Endothelial cell of umbilical vein (primary cell): Measurements from ENCODE around the gene VPS37C. TPM values are rescaled to one million over a fixed set of nuclear protein-coding genes. Genes with fewer than 3 reads are reported as not detected.

ENCODE experiments used
- BruUV-seq: library from RNA; stranded (reverse); fragments of 400-500 nt; replicated peaks from 2 replicates; lab custom pipeline; 2021; lab: Mats Ljungman, UMichigan
- CTCF ChIA-PET: fragments of 300-600, 350-600 bp; sonication (Branson Sonifier 250); formaldehyde crosslinking; loops from one replicate; lab custom pipeline; 2021; ENCODE audit warnings: antibody characterized with exemption, inconsistent platforms; lab: Charles Lee
- POLR2A ChIA-PET: fragments of 300-600, 350-600 bp; sonication (Branson Sonifier 250); formaldehyde crosslinking; loops from one replicate; lab custom pipeline; 2021; ENCODE audit warnings: antibody characterized with exemption, inconsistent platforms; lab: Charles Lee
- DNase-seq: peaks from one replicate; pipeline ENCODE4 v3.0.0-alpha.2; 2011; ENCODE audit warnings: low read depth, low spot score
- FAIRE-seq: peaks from 2 replicates; lab custom pipeline; 2011; peaks lifted over from hg19 to GRCh38; lab: Jason Lieb, UNC
- H2AFZ ChIP-seq: 2 replicates; pipeline ENCODE4 v1.6.0; 2012; ENCODE audit warnings: low read depth, low read length, control low read depth, inconsistent platforms
- H3K27ac ChIP-seq: 2 replicates; pipeline ENCODE4 v1.5.1; 2011; ENCODE audit warnings: low read depth, mild to moderate bottlenecking, control low read depth, low read length, moderate library complexity; ENCODE audit not compliant: insufficient read depth
- H3K27me3 ChIP-seq, 2 experiments: 2 replicates each; pipeline versions ENCODE4 v1.6.0 to v1.6.1; 2011; ENCODE audit warnings: low read length in 2 of 2, mixed read lengths in 1 of 2; ENCODE audit not compliant: control insufficient read depth in 2 of 2, insufficient read depth in 2 of 2
- H3K36me3 ChIP-seq, 2 experiments: 2 replicates in 1 of 2; 3 replicates in 1 of 2; pipeline ENCODE4 v1.5.1; 2011; ENCODE audit warnings: low read length in 2 of 2, mild to moderate bottlenecking in 1 of 2, moderate library complexity in 1 of 2; ENCODE audit not compliant: control insufficient read depth in 2 of 2, insufficient read depth in 2 of 2; ENCODE audit errors: extremely low read depth in 1 of 2
- H3K4me1 ChIP-seq: 3 replicates; pipeline ENCODE4 v1.5.1; 2011; ENCODE audit warnings: mild to moderate bottlenecking, low read length; ENCODE audit not compliant: control insufficient read depth, insufficient read depth; ENCODE audit errors: extremely low read depth
- H3K4me2 ChIP-seq: 2 replicates; pipeline ENCODE4 v1.6.1; 2011; ENCODE audit warnings: low read length, control low read depth, mixed read lengths; ENCODE audit not compliant: insufficient read depth
- H3K4me3 ChIP-seq, 3 experiments: fragments of 200-600 bp in 1 of 3; sonication (generic), shearing (Covaris generic) in 1 of 3; replicated peaks in 1 of 3; 2 replicates each; pipeline ENCODE4 v1.5.1; 2011 to 2016; ENCODE audit warnings: control low read depth in 3 of 3, low read length in 3 of 3, mild to moderate bottlenecking in 2 of 3, inconsistent platforms in 1 of 3, low read depth in 1 of 3, moderate library complexity in 1 of 3; ENCODE audit not compliant: insufficient read depth in 1 of 3
- H3K79me2 ChIP-seq: 2 replicates; pipeline ENCODE4 v1.6.0; 2012; ENCODE audit warnings: low read length, inconsistent platforms; ENCODE audit not compliant: control insufficient read depth, insufficient read depth
- H3K9ac ChIP-seq: replicated peaks from 2 replicates; pipeline ENCODE3; 2011; ENCODE audit warnings: low read length, control low read depth; ENCODE audit not compliant: insufficient read depth; ENCODE audit errors: extremely low read depth
- H3K9me1 ChIP-seq: replicated peaks from 3 replicates; pipeline ENCODE4 v1.6.0; 2011; ENCODE audit warnings: mild to moderate bottlenecking, low read length; ENCODE audit not compliant: control insufficient read depth, insufficient read depth; ENCODE audit errors: extremely low read depth
- H3K9me3 ChIP-seq: replicated peaks from 2 replicates; pipeline ENCODE4 v1.5.1; 2012; ENCODE audit warnings: low read length, inconsistent platforms; ENCODE audit not compliant: control insufficient read depth, insufficient read depth
- H4K20me1 ChIP-seq: replicated peaks from 2 replicates; pipeline ENCODE3; 2011; ENCODE audit warnings: mild to moderate bottlenecking, low read length; ENCODE audit not compliant: control insufficient read depth, insufficient read depth; ENCODE audit errors: extremely low read depth
- CTCF ChIP-seq, 2 donors: IDR thresholded peaks; 1 replicate in 1 of 2; 2 replicates in 1 of 2; pipeline ENCODE4 v1.5.1; 2011; ENCODE audit warnings: low read length in 2 of 2, mild to moderate bottlenecking in 2 of 2, moderate library complexity in 2 of 2, control low read depth in 1 of 2, inconsistent platforms in 1 of 2, low read depth in 1 of 2; ENCODE audit not compliant: insufficient read depth in 1 of 2; ENCODE audit errors: extremely low read depth in 1 of 2
- EZH2 ChIP-seq: IDR thresholded peaks from 2 replicates; pipeline ENCODE4 v1.6.1; 2012; ENCODE audit warnings: borderline replicate concordance, low read depth, mild to moderate bottlenecking, moderate library complexity, low read length, inconsistent platforms; ENCODE audit not compliant: severe bottlenecking
- FOS ChIP-seq: IDR thresholded peaks from 2 replicates; pipeline ENCODE4 v1.6.1; 2011; ENCODE audit warnings: mild to moderate bottlenecking, low read length, moderate library complexity, borderline replicate concordance; ENCODE audit not compliant: insufficient read depth
- GATA2 ChIP-seq: IDR thresholded peaks from 2 replicates; pipeline ENCODE4 v1.7.0; 2011; ENCODE audit warnings: low read depth, mild to moderate bottlenecking, moderate library complexity, mixed read lengths, low read length; ENCODE audit not compliant: insufficient read length, insufficient read depth
- JUN ChIP-seq: IDR thresholded peaks from 2 replicates; pipeline ENCODE4 v1.6.1; 2011; ENCODE audit warnings: borderline replicate concordance, low read depth; ENCODE audit not compliant: insufficient read length, insufficient read depth
- MYC ChIP-seq: IDR thresholded peaks from one replicate; pipeline ENCODE4 v1.6.1; 2011; ENCODE audit warnings: mild to moderate bottlenecking, low read depth, low read length
- POLR2A ChIP-seq: IDR thresholded peaks from 2 replicates; pipeline ENCODE4 v1.6.1; 2012; ENCODE audit warnings: low read depth, mild to moderate bottlenecking, control low read depth, low read length
- POLR2AphosphoS5 ChIP-seq: IDR thresholded peaks from 2 replicates; pipeline ENCODE4 v1.6.1; 2012; ENCODE audit warnings: low read depth, mild to moderate bottlenecking, control low read depth, low read length, moderate library complexity; ENCODE audit not compliant: insufficient read depth
- dilution Hi-C: fragments of 300-500 bp; cut with MboI; formaldehyde crosslinking; loops from one replicate; pipeline ENCODE4 v1.15.0; 2019; ENCODE audit warnings: low sequenced_read_pairs; ENCODE audit not compliant: extremely low pct_ligation_motif_present
- intact Hi-C: fragments of 100-400 bp; cut with micrococcal nuclease; formaldehyde crosslinking; loops from one replicate; pipeline ENCODE4 v1.10.0; 2022
- polyA plus RNA-seq, 4 experiments: library from polyadenylated mRNA; depleted of rRNA in 3 of 4; stranded (reverse) in 3 of 4; unstranded in 1 of 4; fragments of >200 nt; gene quantifications; 2 replicates each; pipeline versions ENCODE4 v1.2.1 to v1.2.3, GENCODE V29; 2011 to 2012; ENCODE audit warnings: missing spikeins in 1 of 4
- total RNA-seq: library from RNA; stranded (reverse); gene quantifications from 2 replicates; pipeline ENCODE4 v1.2.3, GENCODE V29; 2021
- TF ChIP-seq, protein P1 (sequence below): IDR thresholded peaks from 2 replicates; pipeline ENCODE4 v1.6.1; 2011; ENCODE audit not compliant: insufficient read depth, insufficient read length

VPS37C gene
- total and polyA plus RNA-seq, 2 donors (not counting 3 experiments of a cell fraction or from before 2014, with no cell fraction given): 17.7 to 23.4 TPM

GRCh38 chr11:61157743-61158142, 3.5 kb downstream of the VPS37C start:
- dilution Hi-C loops: no loop called here
- H3K4me1 ChIP-seq: peaks cover 38% of the 10 kb centered on the region
- H3K36me3 ChIP-seq: no peaks in the 10 kb centered on the region
- ChIA-PET POLR2A (no interaction called here), CTCF (interaction anchor here (1.0 to 3.2 kb wide), 3 partner anchors 8 to 28 kb away, joined by 3 to 12 read pairs (median 3); no protein-coding TSS in a partner anchor)
- H3K27ac ChIP-seq: no peak overlapping the region
- H4K20me1 ChIP-seq: no peaks in the 10 kb centered on the region
- TF ChIP-seq MYC (no peak), EZH2 (no peak), POLR2A (no peak), FOS (no peak), CTCF (IDR thresholded peaks at IDR 0.05; ENCODE audit: extremely low read depth in 1 of 2, insufficient read depth in 1 of 2, low read depth in 1 of 2, low read length in 2 of 2) (no peak), JUN (no peak), POLR2AphosphoS5 (no peak), GATA2 (no peak)
- TF ChIP-seq, protein P1, sequence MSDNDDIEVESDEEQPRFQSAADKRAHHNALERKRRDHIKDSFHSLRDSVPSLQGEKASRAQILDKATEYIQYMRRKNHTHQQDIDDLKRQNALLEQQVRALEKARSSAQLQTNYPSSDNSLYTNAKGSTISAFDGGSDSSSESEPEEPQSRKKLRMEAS: no peak
- peaks cover 50% of the 10 kb centered on the region for H3K79me2 ChIP-seq
- no peak overlapping the region for H3K9ac ChIP-seq
- no peaks in the 10 kb centered on the region for H3K27me3 ChIP-seq
- H2AFZ ChIP-seq: no peak overlapping the region
- no peak overlapping the region for H3K4me2 ChIP-seq
- BruUV-seq: no TSS peak
- H3K9me1 ChIP-seq: no peaks in the 10 kb centered on the region
- FAIRE-seq (no peak), DNase-seq (no peak)
- no peaks in the 10 kb centered on the region for H3K9me3 ChIP-seq
- no peak overlapping the region for H3K4me3 ChIP-seq
- intact Hi-C loops: loop anchor here (10.0 kb wide), 1 partner anchor 323 kb away; no protein-coding TSS in a partner anchor
